Measurements from ENCODE around the gene CHAC2. TPM values are rescaled to one million over a fixed set of nuclear protein-coding genes. Genes with fewer than 3 reads are reported as not detected.

CHAC2 gene
- total and polyA plus RNA-seq, 9 of the 15 experiments (the other 6 are each of a cell fraction or from before 2014, with no cell fraction given): 9.8 to 35.6 (median 18.2) TPM

GRCh38 chr2:53780056-53780455 lies 12.5 kb downstream of the CHAC2 start:
- POLR2A ChIA-PET: interaction anchor here (4.7 kb wide), 1 partner anchor 12 kb away, joined by 32 read pairs; the partner anchor contains the start of gene CHAC2

More at GRCh38 chr2:53780056-53780455, 12.5 kb downstream of the CHAC2 start:
- CTCF ChIA-PET (ENCODE audit: low intra/inter-chr PET ratio): no interaction called here
- BruUV-seq (replicated peaks): no TSS peak
- in situ Hi-C loops (cut with MboI): no loop called here
- Histone ChIP-seq H4K20me1 (replicated peaks; ENCODE audit: control insufficient read depth, insufficient read depth, low read length) (no peaks in the 10 kb centered on the region), H3K4me2 (ENCODE audit: insufficient read depth, low read length) (no peak overlapping the region), H3K36me3 (ENCODE audit: control insufficient read depth, insufficient read depth, low read length) (peaks cover 40% of the 10 kb centered on the region; the same call in 2 of the 3 replicates), H3K79me2 (ENCODE audit: control insufficient read depth, insufficient read depth, low read length) (peaks cover 82% of the 10 kb centered on the region), H3K27ac (ENCODE audit: extremely low read depth, low read depth, low read length) (no peak overlapping the region), H2AFZ (ENCODE audit: low read depth, low read length) (no peak overlapping the region), H3K4me1 (replicated peaks in 1 of 2; ENCODE audit: control insufficient read depth in 2 of 2, insufficient read depth in 2 of 2, low read length in 2 of 2) (peaks cover 0 to 7% of the 10 kb centered on the region in 2 experiments; a peak in 2 of 5 replicates), H3K9me1 (ENCODE audit: control insufficient read depth, insufficient read depth, low read length) (no peaks in the 10 kb centered on the region), H3K27me3 (ENCODE audit: control insufficient read depth in 2 of 2, insufficient read depth in 2 of 2, low read length in 2 of 2) (no peaks in the 10 kb centered on the region), H3K4me3 (no peak overlapping the region), H3K9ac (ENCODE audit: insufficient read depth in 1 of 2, low read depth in 2 of 2, low read length in 2 of 2) (no peak overlapping the region), H3K9me3 (replicated peaks; ENCODE audit: control insufficient read depth, insufficient read depth, low read depth, low read length) (no peaks in the 10 kb centered on the region)
- ATAC-seq (no peak), FAIRE-seq (no peak), DNase-seq (ENCODE audit: extremely low read depth in 1 of 4, low spot score in 3 of 4) (no peak)
- intact Hi-C loops (cut with micrococcal nuclease): no loop called here
- TF ChIP-seq STAG1 (CRISPR knock-in tag; IDR thresholded peaks at IDR 0.05; ENCODE audit: borderline replicate concordance): no peak
- TF ChIP-seq MLX (CRISPR knock-in tag; conservative IDR thresholded peaks at IDR 0.05): no peak
- no peak for TF ChIP-seq HMG20B (CRISPR knock-in tag; IDR thresholded peaks at IDR 0.05)
- no peak for TF ChIP-seq ZNF146 (CRISPR knock-in tag; IDR thresholded peaks at IDR 0.05; ENCODE audit: unreplicated experiment)
- no peak for TF ChIP-seq SMARCE1 (IDR thresholded peaks at IDR 0.05)
- no peak for TF ChIP-seq MED1 (CRISPR knock-in tag; IDR thresholded peaks at IDR 0.05; ENCODE audit: borderline replicate concordance)
- no peak for TF ChIP-seq CAMTA2 (CRISPR knock-in tag; conservative IDR thresholded peaks at IDR 0.05)
- TF ChIP-seq AFF4 (CRISPR knock-in tag; IDR thresholded peaks at IDR 0.05): no peak
- TF ChIP-seq ELF2 (CRISPR knock-in tag; IDR thresholded peaks at IDR 0.05): no peak
- WGBS (ENCODE audit: insufficient coverage, low coverage, missing lambda C conversion rate): 85% methylated on average over 4 of the region's 4 CpGs

Data from K562 (cell line).